CD4-positive, alpha-beta T cell treated with Interferon alpha-2 for 1 hour (primary cell): ENCODE results near the gene CIAO2B.
"Not testable (repeated sequence)": the region's sequence is repeated elsewhere in the genome, so short reads cannot be mapped to it uniquely, and the experiment has no call there.

ENCODE experiments used
- DNase-seq, 2 donors: peaks; one replicate each; pipeline ENCODE4 v3.0.0-alpha.2; 2020 to 2022

Gene CIAO2B

GRCh38 chr16:66936889-66937554, 2.8 kb upstream of the CIAO2B start:
- DNase-seq = no peak

DNA sequence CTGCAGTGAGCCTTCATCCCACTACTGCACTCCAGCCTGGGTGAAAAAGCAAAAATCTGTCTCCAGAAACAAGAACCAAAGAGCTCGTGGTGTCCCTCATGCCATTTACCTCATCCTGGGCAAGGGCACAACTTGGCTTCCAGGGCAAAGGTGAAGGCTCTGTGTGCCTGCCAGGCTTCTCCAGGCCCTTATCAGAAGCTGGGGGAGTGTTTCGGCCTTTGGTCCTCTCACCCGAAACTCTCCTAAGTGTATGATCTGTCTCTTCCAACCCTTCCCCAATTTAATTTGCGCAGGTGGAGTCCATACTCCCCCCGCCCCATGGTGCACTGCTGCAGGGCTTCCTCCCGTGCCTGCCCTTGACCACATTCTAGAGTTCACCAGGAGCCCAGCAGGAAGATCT, 2.3 kb upstream of the CIAO2B start:
- no peak for DNase-seq

DNA sequence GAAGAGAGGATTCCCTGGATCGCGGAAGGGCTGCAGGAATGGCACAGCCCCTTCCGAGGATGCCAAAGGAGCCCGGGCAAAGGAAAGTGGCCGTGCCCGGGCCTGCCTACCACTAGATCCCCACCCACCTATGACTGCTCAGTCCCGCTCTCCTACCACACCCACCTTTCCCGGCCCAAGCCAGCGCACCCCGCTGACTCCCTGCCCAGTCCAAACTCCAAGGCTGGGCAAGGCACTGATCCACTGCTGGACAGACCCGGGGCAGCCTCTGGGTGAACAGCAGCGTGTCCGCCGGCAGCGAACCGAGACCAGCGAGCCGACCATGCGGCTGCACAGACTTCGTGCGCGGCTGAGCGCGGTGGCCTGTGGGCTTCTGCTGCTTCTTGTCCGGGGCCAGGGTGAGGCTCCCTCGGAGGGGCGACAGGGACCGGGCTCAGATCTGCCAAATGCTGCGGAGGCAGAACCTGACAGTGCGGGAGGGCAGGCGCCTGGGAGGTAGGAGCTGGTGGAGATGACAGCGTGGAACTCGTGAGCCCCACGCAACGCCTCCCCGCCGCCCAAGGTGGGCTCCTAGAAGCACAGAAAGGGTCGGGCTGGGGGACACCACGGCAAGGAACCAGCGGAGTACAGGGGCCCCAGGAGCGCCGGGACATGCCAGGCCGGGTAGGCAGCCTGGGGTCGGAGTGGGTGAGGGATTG, 1.3 kb upstream of the CIAO2B start, which contains the start of gene CES2:
TSS of gene CES2 (plus strand) at position 203 of the 698 bp plus-strand sequence. CDS start at position 323, 120 bp downstream.
- DNase-seq = no peak

DNA sequence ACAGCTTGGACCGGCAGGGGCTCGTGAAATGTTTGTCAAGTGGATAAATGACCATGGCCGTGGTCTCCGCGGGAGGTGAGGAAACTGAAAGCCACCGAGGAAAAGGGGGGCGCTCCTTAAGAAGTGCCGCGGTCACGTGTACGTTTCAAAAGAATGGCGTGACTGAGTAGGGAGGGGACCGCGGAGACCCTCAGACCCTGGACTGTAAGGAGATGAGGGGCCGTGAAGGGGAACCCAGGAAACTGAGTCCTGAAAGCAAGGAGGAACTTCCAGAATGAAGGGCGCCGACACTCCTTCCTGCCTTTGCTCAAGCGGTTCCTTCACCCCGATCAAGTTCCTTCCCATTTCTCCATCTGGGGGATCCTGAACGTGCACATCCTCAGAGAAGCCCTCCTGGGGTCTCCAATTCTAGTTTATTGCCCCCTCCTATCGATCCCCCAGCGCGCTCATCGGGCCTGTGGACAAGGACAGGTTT, 674 bp upstream of the CIAO2B start:
- DNase-seq = not testable (repeated sequence)

DNA sequence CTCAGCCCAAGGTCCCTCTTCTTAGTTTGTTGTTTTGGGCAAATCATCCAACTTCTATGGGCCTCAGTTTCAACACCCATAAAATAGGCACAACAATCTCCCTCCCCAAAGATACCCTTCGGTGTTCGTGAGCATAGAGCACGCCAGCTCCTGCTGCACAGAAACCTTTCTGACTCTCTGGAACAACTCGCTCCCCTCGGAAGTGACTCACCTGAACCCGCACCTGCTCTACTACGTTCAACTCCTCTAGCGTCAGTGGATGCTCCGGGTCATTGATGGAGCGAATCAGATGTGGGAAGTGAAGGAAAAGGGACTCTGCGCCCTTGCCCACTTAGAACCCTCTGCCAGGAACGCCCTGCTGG, 445 bp downstream of the CIAO2B start:
- no peak for DNase-seq

GRCh38 chr16:66932076-66932475, 2.1 kb downstream of the CIAO2B start:
- DNase-seq = no peak

- no peak for DNase-seq
These were observed 2.5 kb downstream of the CIAO2B start for GRCh38 chr16:66931665-66932064.

GRCh38 chr16:66930189-66930588, 4.0 kb downstream of the CIAO2B start:
- DNase-seq = no peak

DNA sequence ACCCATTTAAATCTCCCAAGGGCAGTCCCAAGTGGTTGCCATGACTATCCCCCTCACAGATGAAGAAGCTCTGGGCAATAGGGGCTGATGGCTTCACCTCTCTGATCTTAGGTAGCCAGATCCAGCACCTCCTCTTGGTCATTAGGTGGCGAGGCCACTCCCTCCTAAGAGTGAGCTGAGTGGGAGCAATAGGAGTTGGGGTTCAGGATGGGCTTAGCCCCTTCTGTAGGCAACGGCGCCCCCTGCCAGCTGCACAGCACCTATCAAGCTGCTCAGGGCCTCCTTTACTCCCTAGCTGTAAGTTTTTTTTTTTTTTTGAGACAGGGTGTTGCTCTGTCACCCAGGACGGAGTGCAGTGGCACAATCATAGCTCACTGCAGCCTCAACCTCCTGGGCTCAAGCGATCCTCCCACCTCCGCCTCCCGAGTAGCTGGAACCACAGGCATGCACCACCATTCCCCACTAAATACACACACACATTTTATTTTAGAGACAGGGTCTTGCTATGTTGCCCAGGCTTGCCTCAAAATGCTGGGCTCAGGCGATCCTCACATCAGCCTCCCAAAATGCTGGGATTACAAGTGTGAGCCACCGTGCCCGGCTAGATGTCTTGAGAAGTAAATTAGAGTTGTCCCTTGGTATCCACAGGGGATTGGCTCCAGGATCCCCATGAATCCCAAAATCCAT, 5.4 kb downstream of the CIAO2B start:
- DNase-seq = peak in 1 of 2 donors; percentile 31

- DNase-seq = no peak
These were observed 6.1 kb downstream of the CIAO2B start for GRCh38 chr16:66927918-66928649.

GRCh38 chr16:66926961-66927436, 7.2 kb downstream of the CIAO2B start:
- DNase-seq = no peak

GRCh38 chr16:66926171-66926947, 7.8 kb downstream of the CIAO2B start:
- no peak for DNase-seq

DNA sequence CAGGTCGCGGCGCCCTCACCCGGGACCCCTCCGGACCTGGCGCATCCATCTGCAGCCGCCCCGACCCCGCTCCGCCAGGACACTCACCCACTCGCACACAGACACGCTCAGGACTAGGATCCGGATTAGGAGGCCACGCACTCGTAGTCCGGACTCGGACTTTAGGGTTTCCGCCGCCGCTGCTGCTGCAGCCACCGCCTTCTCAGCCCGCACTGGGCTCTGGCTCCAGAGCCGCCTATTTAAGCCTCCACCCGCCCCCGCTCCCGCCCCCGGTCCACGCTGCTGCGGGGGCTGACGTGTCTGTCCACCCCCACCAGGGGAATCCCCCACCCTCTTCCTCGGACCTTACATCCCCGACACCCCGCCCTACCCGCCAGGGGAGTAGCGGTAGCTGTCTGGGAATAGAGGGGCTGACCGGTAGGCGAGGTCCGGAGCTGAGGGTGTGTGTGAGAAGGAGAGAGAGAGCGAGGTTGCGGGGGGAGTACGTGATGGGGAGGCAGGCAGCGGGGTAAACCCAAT, 8.8 kb downstream of the CIAO2B start, which contains the start of gene RRAD:
TSS of gene RRAD (minus strand) at position 214 of the 519 bp plus-strand sequence. CDS start 356 bp downstream, outside the sequence.
- DNase-seq = peak; percentile 16 to 27

GRCh38 chr16:66924527-66925321, 9.5 kb downstream of the CIAO2B start:
- peak; percentile 17 to 42 for DNase-seq

GRCh38 chr16:66923866-66924265, 10.3 kb downstream of the CIAO2B start:
- DNase-seq = no peak

DNA sequence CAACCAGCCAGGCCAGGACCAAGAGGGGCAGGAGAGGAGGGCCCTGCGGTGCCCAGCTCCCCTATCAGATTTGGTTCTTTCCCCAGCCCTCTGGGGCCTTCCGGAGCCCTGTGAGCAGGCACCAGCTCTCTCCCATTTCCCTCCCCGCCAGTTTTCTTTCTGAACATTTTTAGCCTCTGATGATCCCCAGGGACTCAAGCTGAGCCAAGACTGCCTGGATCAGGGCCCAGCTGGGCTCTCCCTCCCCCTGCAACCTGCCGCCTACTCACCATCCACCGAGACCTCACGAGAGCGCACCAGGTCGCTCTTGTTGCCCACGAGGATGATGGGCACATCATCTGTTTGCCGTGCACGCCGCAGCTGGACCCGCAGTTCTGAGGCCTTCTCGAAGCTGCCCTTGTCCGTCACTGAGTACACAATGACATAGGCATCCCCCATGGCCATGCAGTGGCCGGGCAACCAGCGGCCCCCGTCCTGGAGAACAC, 10.9 kb downstream of the CIAO2B start:
- DNase-seq = no peak

- no peak for DNase-seq
These were observed 12.3 kb downstream of the CIAO2B start for GRCh38 chr16:66921729-66922450.

DNA sequence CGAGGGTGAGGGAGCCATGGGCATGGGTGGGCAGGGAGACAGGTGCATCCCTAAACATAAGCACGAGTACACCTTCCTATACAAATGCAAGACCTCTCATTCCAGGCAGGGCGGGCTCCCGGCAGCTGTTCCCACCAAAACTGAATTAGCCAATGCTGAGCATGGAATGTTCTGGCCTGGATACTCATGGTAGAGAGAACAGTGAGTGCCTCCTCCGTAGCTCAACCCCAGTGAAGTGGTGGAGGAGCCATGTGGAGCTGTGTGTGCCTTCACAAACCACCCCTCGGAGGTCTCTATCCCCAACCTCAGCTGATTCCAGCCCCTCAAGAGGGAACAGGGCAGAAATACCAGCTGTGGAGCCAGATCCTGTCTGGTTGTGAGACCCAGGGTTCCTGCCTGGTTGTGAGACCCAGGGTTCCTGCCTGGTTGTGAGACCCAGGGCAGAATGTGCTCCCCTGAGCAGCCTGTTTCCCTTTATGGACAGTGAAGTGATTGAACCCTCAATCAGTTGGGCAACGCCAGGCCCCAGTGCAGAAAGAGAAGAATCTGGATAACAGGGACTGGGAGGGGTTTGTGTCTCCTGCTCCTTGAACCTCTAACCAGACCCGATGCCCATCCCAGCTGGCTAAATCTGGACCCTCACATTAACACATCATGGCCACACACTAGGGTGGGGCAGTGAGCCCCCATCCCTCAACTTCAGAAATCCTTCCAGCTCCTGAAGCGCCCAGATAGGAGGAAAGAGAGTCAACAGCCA, 13.1 kb downstream of the CIAO2B start:
- no peak for DNase-seq

- DNase-seq = no peak
These were observed 14.0 kb downstream of the CIAO2B start for GRCh38 chr16:66920299-66920590.
